KMS-11 (cell line): ENCODE data around the gene EPAS1.

ENCODE experiments used
- H2AFZ ChIP-seq: fragments of 200-600 bp; sonication (generic); 2 replicates; pipeline ENCODE4 v1.6.1; 2016; ENCODE audit warnings: antibody characterized with exemption, mixed run types, low read depth
- H3K27ac ChIP-seq: fragments of 200-600 bp; sonication (generic); 2 replicates; pipeline ENCODE4 v1.6.1; 2016; ENCODE audit warnings: mild to moderate bottlenecking, mixed run types
- H3K27me3 ChIP-seq: fragments of 200-600 bp; sonication (generic); 2 replicates; pipeline ENCODE4 v1.6.1; 2017; ENCODE audit warnings: mild to moderate bottlenecking, low read depth, mixed run types, moderate library complexity; ENCODE audit not compliant: insufficient read depth
- H3K36me3 ChIP-seq: fragments of 200-600 bp; sonication (generic); 2 replicates; pipeline ENCODE4 v1.6.1; 2017; ENCODE audit warnings: mild to moderate bottlenecking, mixed run types; ENCODE audit not compliant: insufficient read depth
- H3K4me1 ChIP-seq: fragments of 200-600 bp; sonication (generic); 2 replicates; pipeline ENCODE4 v1.6.1; 2016; ENCODE audit warnings: mild to moderate bottlenecking, low read depth, mixed run types; ENCODE audit not compliant: poor library complexity, severe bottlenecking
- H3K4me2 ChIP-seq: fragments of 200-600 bp; sonication (generic); 2 replicates; pipeline ENCODE4 v1.7.0; 2016; ENCODE audit warnings: mild to moderate bottlenecking, mixed run types
- H3K4me3 ChIP-seq: fragments of 200-600 bp; sonication (generic); IDR thresholded peaks from 2 replicates; pipeline ENCODE4 v1.6.1; 2017; ENCODE audit warnings: low read depth, low read length, mixed read lengths; ENCODE audit not compliant: insufficient read depth
- H3K79me2 ChIP-seq: fragments of 200-600 bp; sonication (generic); 2 replicates; pipeline ENCODE4 v1.6.1; 2016; ENCODE audit warnings: low read depth, mixed run types; ENCODE audit not compliant: insufficient read depth
- H3K9ac ChIP-seq: fragments of 200-600 bp; sonication (generic); 2 replicates; pipeline ENCODE4 v1.6.1; 2016; ENCODE audit warnings: mild to moderate bottlenecking, mixed run types
- H4K20me1 ChIP-seq: fragments of 200-600 bp; sonication (generic); 2 replicates; pipeline ENCODE4 v1.6.1; 2016; ENCODE audit warnings: mild to moderate bottlenecking, mixed run types; ENCODE audit not compliant: insufficient read depth
- CTCF ChIP-seq: fragments of 200-600 bp; sonication (generic); conservative IDR thresholded peaks from 2 replicates; pipeline ENCODE4 v1.6.1; 2017; ENCODE audit warnings: low read depth, mild to moderate bottlenecking, antibody characterized with exemption, low read length, moderate library complexity, mixed read lengths

EPAS1 gene

GRCh38 chr2:46378616-46379015 lies 81.4 kb downstream of the EPAS1 start:
- H3K27me3 ChIP-seq: no peaks in the 10 kb centered on the region
- no peak overlapping the region for H3K4me3 ChIP-seq
- no peak overlapping the region for H2AFZ ChIP-seq
- no peaks in the 10 kb centered on the region for H4K20me1 ChIP-seq
- no peaks in the 10 kb centered on the region for H3K36me3 ChIP-seq
- no peaks in the 10 kb centered on the region for H3K4me1 ChIP-seq
- no peak overlapping the region for H3K27ac ChIP-seq
- H3K9ac ChIP-seq: no peak overlapping the region
- no peak overlapping the region for H3K4me2 ChIP-seq
- TF ChIP-seq CTCF: no peak
- H3K79me2 ChIP-seq: no peaks in the 10 kb centered on the region

- no peak for TF ChIP-seq CTCF
- Histone ChIP-seq H4K20me1 (no peaks in the 10 kb centered on the region), H3K27ac (no peak overlapping the region), H3K36me3 (no peaks in the 10 kb centered on the region), H2AFZ (no peak overlapping the region), H3K79me2 (no peaks in the 10 kb centered on the region), H3K4me2 (no peak overlapping the region), H3K27me3 (no peaks in the 10 kb centered on the region), H3K4me1 (no peaks in the 10 kb centered on the region), H3K9ac (no peak overlapping the region), H3K4me3 (no peak overlapping the region)
Measured at GRCh38 chr2:46379213-46380037, 82.2 kb downstream of the EPAS1 start.

GRCh38 chr2:46380038-46380940 lies 83.1 kb downstream of the EPAS1 start:
- Histone ChIP-seq H3K27me3 (no peaks in the 10 kb centered on the region), H3K9ac (no peak overlapping the region), H3K27ac (no peak overlapping the region), H3K36me3 (no peaks in the 10 kb centered on the region), H2AFZ (no peak overlapping the region), H3K4me2 (no peak overlapping the region), H3K4me3 (no peak overlapping the region), H3K79me2 (no peaks in the 10 kb centered on the region), H4K20me1 (no peaks in the 10 kb centered on the region), H3K4me1 (no peaks in the 10 kb centered on the region)
- no peak for TF ChIP-seq CTCF

GRCh38 chr2:46381263-46381849 lies 84.1 kb downstream of the EPAS1 start:
- no peak for TF ChIP-seq CTCF
- no peak overlapping the region for H3K4me2 ChIP-seq
- no peak overlapping the region for H3K4me3 ChIP-seq
- no peaks in the 10 kb centered on the region for H3K36me3 ChIP-seq
- no peaks in the 10 kb centered on the region for H4K20me1 ChIP-seq
- no peak overlapping the region for H2AFZ ChIP-seq
- no peak overlapping the region for H3K9ac ChIP-seq
- no peaks in the 10 kb centered on the region for H3K79me2 ChIP-seq
- H3K27ac ChIP-seq: no peak overlapping the region
- H3K4me1 ChIP-seq: no peaks in the 10 kb centered on the region
- no peaks in the 10 kb centered on the region for H3K27me3 ChIP-seq
